Fibroblast of the aortic adventitia (primary cell): Measurements from ENCODE around the gene RARRES2. TPM values are rescaled to one million over a fixed set of nuclear protein-coding genes. Genes with fewer than 3 reads are reported as not detected.
A peak's percentile ranks its signal among the peaks of the same experiment; 100 is the strongest.

Experiments
- DNase-seq: peaks from one replicate; pipeline ENCODE4 v3.0.0-alpha.2; 2010; ENCODE audit warnings: low read depth
- H3K4me3 ChIP-seq: 2 replicates; pipeline ENCODE4 v1.5.1; 2011; ENCODE audit warnings: low read depth, mild to moderate bottlenecking, control low read depth, low read length, moderate library complexity
- CTCF ChIP-seq: IDR thresholded peaks from 2 replicates; pipeline ENCODE4 v1.5.1; 2011; ENCODE audit warnings: mild to moderate bottlenecking, low read length, control low read depth, inconsistent platforms; ENCODE audit not compliant: insufficient read depth
- total RNA-seq: library from RNA; depleted of rRNA; stranded (reverse); fragments of >200 nt; gene quantifications from 2 replicates; pipeline ENCODE4 v1.2.3, GENCODE V29; 2012; ENCODE audit warnings: low replicate concordance

RARRES2 gene
- total RNA-seq, 1 donor: 1.4 TPM

- TF ChIP-seq CTCF: no peak
- DNase-seq: no peak
Observed at GRCh38 chr7:150345012-150345411, 3.6 kb upstream of the RARRES2 start.

GRCh38 chr7:150344299-150344698 lies 2.9 kb upstream of the RARRES2 start:
- DNase-seq: no peak
- TF ChIP-seq CTCF: no peak
- no peak overlapping the region for H3K4me3 ChIP-seq

More at GRCh38 chr7:150345012-150345411, 3.6 kb upstream of the RARRES2 start:
- no peak overlapping the region for H3K4me3 ChIP-seq

GRCh38 chr7:150343225-150343624 lies 1.8 kb upstream of the RARRES2 start:
- DNase-seq: no peak
- TF ChIP-seq CTCF: no peak
- no peak overlapping the region for H3K4me3 ChIP-seq

- no peak for DNase-seq
- H3K4me3 ChIP-seq: no peak overlapping the region
- TF ChIP-seq CTCF: no peak
Observed at GRCh38 chr7:150342121-150342408, 636 bp upstream of the RARRES2 start.

- no peak for DNase-seq
- no peak for TF ChIP-seq CTCF
- H3K4me3 ChIP-seq: peak overlapping the region; percentile 25
Observed at GRCh38 chr7:150340875-150341262, 560 bp downstream of the RARRES2 start.

- TF ChIP-seq CTCF: no peak
- peak; percentile 38 for DNase-seq
- H3K4me3 ChIP-seq: peak overlapping the region; percentile 13
Observed at GRCh38 chr7:150340024-150340749, 1.2 kb downstream of the RARRES2 start.

- TF ChIP-seq CTCF: no peak
- no peak for DNase-seq
- no peak overlapping the region for H3K4me3 ChIP-seq
Observed at GRCh38 chr7:150339409-150339809, 2.0 kb downstream of the RARRES2 start.
